Right lung (tissue), 10 donors: ENCODE data around the gene RBMS1. TPM values are rescaled to one million over a fixed set of nuclear protein-coding genes. Genes with fewer than 3 reads are reported as not detected.

Experiments
- DNase-seq, 2 donors: peaks; one replicate each; pipeline ENCODE4 v3.0.0-alpha.2; 2013
- long read RNA-seq, 8 donors: transcript quantifications; one replicate each; lab custom pipeline, GENCODE V29; 2026
- polyA plus RNA-seq, 5 donors: library from polyadenylated mRNA; unstranded; fragments of 120-200 nt; gene quantifications; one replicate each; pipeline versions ENCODE4 v1.2.1 to v1.2.3, GENCODE V29; 2013; ENCODE audit warnings: inconsistent platforms in 1 of 5, low replicate concordance in 1 of 5; ENCODE audit not compliant: insufficient read length in 5 of 5, insufficient read depth in 1 of 5

Gene RBMS1, protein sequence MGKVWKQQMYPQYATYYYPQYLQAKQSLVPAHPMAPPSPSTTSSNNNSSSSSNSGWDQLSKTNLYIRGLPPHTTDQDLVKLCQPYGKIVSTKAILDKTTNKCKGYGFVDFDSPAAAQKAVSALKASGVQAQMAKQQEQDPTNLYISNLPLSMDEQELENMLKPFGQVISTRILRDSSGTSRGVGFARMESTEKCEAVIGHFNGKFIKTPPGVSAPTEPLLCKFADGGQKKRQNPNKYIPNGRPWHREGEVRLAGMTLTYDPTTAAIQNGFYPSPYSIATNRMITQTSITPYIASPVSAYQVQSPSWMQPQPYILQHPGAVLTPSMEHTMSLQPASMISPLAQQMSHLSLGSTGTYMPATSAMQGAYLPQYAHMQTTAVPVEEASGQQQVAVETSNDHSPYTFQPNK
- polyA plus RNA-seq: 100 to 1,000 TPM in 4 of 5 donors, 10 to 100 TPM in 1; 73.1 to 146 (median 115) TPM
- long read RNA-seq, donor 1, full-length matches to known transcripts: 14 of 38 reads
- long read RNA-seq, donor 1, partial matches to known transcripts: 24 of 38 reads
- long read RNA-seq, donor 1, other reads (novel, unspliced or antisense): 0 of 38 reads
- long read RNA-seq, donor 2, partial matches to known transcripts: 22 of 22 reads
- long read RNA-seq, donor 2, other reads (novel, unspliced or antisense): 0 of 22 reads
- long read RNA-seq, donor 3, full-length matches to known transcripts: 13 of 13 reads
- long read RNA-seq, donor 3, partial matches to known transcripts: 0 of 13 reads
- long read RNA-seq, donor 3, other reads (novel, unspliced or antisense): 0 of 13 reads
- long read RNA-seq, donor 4, full-length matches to known transcripts: 11 of 11 reads
- long read RNA-seq, donor 4, partial matches to known transcripts: 0 of 11 reads
- long read RNA-seq, donor 4, other reads (novel, unspliced or antisense): 0 of 11 reads
- long read RNA-seq, donor 5, full-length matches to known transcripts: 8 of 38 reads
- long read RNA-seq, donor 5, partial matches to known transcripts: 30 of 38 reads
- long read RNA-seq, donor 5, other reads (novel, unspliced or antisense): 0 of 38 reads
- long read RNA-seq, donor 6, full-length matches to known transcripts: 7 of 15 reads
- long read RNA-seq, donor 6, partial matches to known transcripts: 8 of 15 reads
- long read RNA-seq, donor 6, other reads (novel, unspliced or antisense): 0 of 15 reads
- long read RNA-seq, donor 7, full-length matches to known transcripts: 11 of 11 reads
- long read RNA-seq, donor 7, partial matches to known transcripts: 0 of 11 reads
- long read RNA-seq, donor 7, other reads (novel, unspliced or antisense): 0 of 11 reads
- long read RNA-seq, donor 8, full-length matches to known transcripts: 6 of 6 reads
- long read RNA-seq, donor 8, partial matches to known transcripts: 0 of 6 reads
- long read RNA-seq, donor 8, other reads (novel, unspliced or antisense): 0 of 6 reads

DNA sequence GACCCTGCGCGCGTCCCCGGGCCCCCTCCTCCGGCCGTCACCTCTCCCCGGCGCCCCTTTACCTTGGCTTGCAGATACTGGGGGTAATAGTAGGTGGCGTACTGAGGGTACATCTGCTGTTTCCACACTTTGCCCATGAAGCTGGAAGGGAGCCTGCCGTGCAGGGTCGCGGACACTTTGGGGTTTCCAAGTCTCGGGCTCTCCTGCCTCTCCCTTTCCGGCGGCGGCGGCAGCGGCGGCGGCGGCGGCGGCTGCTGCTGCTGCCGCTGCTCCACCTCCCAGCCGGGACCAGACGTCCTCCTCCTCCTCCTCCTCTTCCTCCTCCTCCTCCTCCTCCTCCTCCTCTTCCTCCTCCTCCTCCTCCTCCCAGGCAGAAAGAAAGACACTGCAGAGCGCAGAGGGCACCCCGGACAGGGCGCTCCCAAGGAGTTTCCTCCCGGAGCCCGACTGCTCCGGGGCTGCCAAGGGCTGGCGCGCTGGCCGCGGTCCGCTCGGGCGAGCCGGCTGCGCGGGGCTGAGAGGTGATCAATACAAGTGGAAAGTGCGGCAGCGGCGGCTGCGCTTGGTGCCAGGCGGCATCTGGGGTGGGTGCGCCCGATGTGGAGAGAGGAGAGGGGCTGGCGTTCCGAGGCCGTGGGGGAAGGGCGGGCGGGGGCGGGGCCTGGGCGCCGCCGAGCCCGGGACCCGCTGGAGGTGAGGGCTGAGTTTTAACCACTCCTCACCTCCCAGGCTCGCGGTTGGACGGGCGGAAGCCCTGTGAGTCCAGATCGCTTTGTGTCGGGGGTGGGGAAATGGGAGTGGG lies at the start of gene RBMS1:
Gene RBMS1, minus strand, starts transcription at position 581 of the 802 bp plus-strand sequence. Its CDS starts 444 bp downstream, at position 137.
- peak; percentile 76 to 83 for DNase-seq

DNA sequence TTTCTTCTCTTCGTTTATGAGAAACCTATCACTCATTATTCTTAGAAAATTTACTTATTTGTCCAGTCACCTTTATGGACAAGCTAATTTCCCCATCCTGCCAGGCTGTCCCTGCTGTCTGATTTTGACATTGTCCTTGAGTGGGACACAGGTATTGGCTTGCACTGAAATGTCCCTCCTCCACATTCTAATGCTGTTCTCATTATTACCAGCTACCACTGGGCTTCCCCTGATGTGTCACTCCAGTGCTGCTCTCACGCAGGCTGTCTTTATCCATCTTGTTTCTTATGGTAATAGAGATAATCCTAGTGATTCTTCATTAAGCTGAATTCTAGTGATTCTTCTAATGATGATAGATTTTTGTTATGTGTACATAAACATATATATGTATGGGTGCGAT lies 48.1 kb upstream of the RBMS1 start:
- DNase-seq: no peak

DNA sequence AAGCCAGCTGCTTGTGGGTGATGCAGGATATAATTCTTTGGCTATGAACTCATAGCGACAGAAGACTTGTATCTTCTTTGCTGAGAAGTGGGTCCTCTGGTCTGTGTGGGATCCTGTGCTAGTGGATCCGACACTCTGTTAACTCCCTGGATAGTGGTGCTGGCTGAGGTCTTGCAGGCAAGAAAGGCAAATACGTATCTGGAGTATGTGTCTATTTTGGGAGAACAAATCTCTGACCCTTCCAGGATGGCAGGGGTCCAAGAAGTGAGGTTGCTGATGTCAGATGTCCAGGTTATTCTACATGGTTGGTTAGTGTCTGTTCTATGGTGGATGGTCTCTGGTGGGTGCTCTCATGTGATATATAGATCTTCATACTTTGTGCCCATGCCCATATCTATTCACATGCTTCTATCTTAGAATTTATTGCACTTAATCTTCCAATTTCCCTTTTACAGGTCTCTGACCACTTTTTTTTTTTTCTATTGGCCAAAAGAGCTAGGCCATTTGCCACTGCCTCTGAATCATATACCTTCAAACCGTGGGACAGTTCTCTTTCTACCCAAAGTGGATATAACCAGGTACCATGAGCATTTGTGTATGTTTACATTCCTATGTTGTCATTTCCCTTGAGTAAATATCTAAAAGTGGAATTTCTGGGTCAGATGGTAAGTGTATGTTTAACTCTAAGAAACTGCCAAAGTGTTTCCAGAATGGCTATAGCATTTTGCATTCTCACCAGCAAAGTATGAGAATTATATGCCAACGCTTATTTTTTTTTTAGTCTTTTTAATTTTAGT lies 45.1 kb upstream of the RBMS1 start:
- no peak for DNase-seq

DNA sequence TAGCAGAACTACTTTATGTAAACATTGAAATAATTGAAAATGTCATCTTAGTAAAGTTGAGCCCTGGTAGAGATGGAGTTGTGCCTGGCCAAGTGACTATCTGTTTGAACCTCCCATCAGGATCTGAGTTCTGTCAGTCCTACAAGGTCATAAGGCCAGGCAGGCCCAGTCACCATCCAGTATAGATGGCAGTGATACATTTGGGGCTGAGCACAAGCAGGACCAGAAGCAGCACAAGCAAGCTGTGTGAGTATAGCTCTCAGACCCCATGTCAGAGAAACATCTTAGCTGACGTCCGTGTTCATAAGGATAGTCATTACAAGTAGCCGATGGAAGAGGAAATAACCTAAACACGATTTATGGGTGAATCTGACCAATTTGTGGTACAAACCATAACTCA lies 44.5 kb upstream of the RBMS1 start:
- no peak for DNase-seq

DNA sequence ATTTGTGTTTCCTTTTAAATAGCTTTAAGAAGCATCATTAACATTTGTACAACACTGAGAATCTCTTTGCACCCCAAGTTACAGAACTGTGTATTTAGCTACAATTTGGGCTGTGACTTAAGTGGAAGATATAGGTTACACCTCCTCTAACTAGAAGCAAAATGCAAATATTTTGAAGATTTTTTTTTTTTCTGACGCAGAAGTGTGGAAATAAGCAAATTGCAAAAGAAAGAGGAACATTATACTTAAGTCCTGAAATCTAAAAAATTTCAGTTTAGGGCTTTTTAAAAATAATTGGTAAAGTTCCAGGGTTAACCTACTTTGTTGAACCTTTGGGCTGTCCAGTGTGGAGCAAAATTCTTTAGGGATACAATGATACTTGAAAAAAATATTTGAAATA lies 41.4 kb upstream of the RBMS1 start:
- no peak for DNase-seq

DNA sequence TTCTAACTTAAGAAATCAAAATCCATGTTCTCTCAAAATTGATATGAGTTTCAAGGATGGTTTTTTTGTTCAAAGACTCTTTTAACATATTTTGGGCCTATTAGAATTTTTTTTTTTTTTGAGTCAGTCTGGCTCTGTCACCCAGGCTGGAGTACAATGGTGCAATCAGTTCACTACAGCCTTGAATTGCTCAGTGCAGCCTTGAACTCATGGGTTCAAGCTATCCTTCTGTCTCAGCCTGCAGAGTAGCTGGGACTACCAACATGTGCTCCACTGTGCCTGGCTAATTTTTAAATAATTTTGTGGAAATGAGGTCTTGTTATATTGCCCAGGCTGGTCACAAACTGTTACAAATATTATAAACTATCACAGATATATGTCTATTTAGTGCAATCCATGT lies 40.6 kb upstream of the RBMS1 start:
- DNase-seq: no peak

DNA sequence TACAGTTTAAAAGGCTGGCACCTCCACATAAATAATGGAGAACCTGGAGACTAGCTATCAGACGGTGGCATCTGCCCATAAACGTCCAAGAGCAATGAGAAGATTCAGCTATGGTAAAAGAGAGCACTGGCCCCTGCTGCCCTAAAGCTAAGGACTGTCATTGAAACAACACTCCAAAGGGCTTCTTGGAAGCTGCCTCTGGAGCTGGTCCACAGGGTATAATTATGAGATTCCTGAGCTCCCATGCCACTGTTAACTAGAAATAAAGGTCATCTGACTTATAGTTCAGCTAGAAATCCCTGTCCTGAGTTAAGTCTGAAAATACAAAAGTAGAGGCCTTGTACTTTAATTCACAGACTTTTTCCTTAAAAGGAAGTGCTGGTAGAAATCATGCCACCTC lies 39.9 kb upstream of the RBMS1 start:
- DNase-seq: no peak

- no peak for DNase-seq
Observed at GRCh38 chr2:160532388-160532787, 38.8 kb upstream of the RBMS1 start.

DNA sequence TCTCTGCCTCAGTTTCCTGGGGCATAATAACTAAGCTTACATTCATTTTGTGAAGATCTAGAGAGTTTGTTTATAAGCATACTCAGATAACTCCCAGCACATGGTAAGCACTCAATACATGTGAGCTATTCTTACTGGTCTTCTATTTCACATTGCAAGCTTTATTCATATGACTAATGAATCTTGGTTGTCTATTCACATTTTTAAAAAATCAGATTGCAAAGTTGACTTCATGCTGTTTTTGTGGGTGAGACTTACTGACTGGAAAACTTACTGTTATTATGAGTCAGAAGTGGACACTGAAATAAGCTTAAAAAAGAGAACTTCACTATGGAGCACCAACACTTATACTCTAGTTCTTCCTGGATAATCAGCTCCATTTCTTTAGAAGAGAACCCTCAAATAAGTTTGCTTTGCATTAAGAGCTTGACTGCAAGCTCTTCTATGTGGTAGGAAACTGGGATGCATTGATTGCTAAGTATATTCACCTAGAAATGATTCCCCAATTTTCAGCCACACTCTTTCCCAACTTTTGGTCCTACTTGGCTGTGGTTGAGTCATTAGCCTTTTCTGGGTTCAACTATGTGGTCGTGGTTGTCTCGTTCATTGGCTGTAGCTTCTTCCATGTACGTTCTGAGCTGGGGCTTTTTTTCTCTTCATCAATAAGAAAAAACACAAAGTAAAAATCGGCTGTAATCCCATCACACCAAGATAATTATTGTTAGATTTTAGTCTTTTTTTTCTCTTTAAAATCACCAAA lies 29.5 kb upstream of the RBMS1 start:
- DNase-seq: no peak

GRCh38 chr2:160517731-160518130 lies 24.1 kb upstream of the RBMS1 start:
- DNase-seq: no peak

- DNase-seq: no peak
Observed at GRCh38 chr2:160516547-160517365, 23.1 kb upstream of the RBMS1 start.

- DNase-seq: no peak
Observed at GRCh38 chr2:160515120-160515519, 21.5 kb upstream of the RBMS1 start.

DNA sequence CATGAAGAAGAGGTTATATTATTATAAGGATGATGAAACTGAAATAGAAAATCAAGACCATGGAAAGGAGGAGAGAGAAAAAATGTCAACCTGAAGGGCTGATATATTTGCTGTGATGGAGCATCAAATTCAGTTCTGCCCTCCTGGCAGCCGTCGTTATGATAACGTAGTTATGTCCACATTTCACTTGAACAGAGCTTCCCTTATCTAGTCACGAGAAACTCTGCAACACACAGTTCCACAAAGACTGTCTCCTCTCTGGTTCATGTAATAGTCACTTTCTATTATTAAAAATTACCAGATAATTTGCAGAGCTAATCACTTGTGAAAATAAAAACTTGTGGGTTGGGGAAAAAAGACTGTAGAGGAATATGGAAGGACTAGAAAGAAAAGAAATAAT lies 19.5 kb upstream of the RBMS1 start:
- DNase-seq: no peak

DNA sequence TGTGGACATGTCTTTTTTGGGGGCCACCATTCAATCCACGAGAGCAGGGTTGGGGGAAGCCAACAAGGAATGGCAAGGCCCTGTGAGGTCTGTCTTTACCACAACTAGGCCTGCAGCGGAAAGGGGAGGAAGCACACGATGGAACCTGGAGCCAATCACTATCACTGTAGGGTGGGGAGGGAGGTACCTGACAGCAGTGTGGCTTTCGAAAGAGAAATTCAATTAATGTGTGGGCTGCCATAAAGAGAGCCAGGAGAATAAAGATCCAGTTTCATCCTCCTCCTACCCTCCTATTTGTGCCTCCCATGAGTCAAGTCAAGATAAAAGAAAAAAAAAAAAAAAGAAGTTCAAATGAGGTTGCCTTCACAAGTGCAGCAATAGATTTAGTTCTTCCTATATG lies 18.9 kb upstream of the RBMS1 start:
- no peak for DNase-seq

- DNase-seq: no peak
Observed at GRCh38 chr2:160510617-160511016, 17.0 kb upstream of the RBMS1 start.

GRCh38 chr2:160509016-160509415 lies 15.4 kb upstream of the RBMS1 start:
- no peak for DNase-seq

- DNase-seq: no peak
Observed at GRCh38 chr2:160507464-160507863, 13.9 kb upstream of the RBMS1 start.

GRCh38 chr2:160507046-160507407 lies 13.4 kb upstream of the RBMS1 start:
- no peak for DNase-seq
